HL-60/S4 treated with phorbol 12-myristate 13-acetate at 8.2 ng/mL for 4 days and 3 days (cell line): ENCODE results near the gene EPGN.

Experiments used
- in situ Hi-C: fragments of 300-500 bp; cut with MboI; formaldehyde crosslinking; loops from 2 replicates; pipeline ENCODE4 v1.15.0; 2022; ENCODE audit warnings: low sequenced_read_pairs

The EPGN gene

DNA sequence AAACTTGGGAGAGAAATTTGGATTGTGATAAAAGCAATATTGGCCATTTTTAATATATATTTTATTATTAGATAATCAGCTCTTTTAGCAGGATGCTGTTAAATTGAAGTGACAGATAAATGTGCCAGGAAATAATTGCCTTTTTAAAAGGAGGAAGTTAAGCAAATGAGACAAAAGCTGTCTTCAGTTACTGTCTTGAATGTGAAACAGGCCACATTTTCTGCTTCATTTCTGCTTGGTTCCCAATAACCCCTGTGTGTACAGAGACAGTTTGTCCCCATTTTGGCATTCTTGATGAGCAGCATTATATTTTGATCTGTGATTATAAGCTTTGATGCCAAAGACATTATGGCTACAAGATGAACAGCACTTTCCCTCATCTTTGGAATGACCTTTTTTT, 953 bp downstream of the EPGN start:
- in situ Hi-C loops = no loop called here

DNA sequence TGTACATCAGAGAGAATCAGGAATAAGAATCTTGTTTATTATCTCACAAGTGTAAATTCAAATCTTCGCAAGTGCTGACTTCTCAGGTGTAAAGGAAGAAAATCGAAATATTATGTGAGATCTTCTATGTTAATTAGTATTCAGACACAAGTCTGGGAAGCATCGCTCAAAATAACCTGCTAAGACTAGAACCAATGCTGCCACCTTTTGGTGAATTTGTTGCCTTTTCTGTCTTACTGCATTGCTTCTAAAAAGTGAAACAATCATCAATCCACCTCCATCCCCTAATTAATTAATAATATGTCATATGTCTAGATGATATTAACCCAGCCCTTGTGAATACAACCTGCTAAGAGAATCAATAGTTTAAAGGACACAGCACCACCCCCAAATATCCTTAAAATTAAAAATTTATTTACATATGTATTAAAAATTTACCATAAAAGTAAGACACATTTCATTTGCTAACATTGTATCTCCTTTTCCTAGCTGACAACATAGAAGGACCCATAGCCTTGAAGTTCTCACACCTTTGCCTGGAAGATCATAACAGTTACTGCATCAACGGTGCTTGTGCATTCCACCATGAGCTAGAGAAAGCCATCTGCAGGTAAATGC, 3.5 kb downstream of the EPGN start:
- in situ Hi-C loops = loop anchor here (10.0 kb wide), 1 partner anchor 363 kb away; no protein-coding TSS in a partner anchor

- in situ Hi-C loops = loop anchor here (10.0 kb wide), 1 partner anchor 360 kb away; no protein-coding TSS in a partner anchor
Observed at GRCh38 chr4:74314329-74314728, 6.1 kb downstream of the EPGN start.

DNA sequence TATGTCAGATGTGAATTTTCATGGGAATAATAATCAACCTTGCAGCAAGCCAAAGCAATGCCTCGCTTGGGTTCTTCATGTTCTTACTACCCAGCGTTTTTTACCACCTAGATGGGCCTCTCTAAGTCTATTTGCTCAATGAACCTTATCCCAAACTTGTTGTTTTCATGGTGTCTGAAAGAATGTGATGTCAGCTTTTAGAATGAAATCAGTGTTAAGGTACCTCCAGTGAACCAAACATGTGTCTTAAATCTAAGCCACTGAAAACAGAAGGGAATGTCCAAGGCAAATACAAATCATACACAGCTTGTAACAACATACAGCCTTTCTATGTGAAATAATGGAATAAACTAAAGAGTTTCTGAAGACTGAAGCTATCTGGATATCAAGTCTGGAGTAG, 6.7 kb downstream of the EPGN start:
- in situ Hi-C loops = loop anchor here (10.0 kb wide), 1 partner anchor 360 kb away; no protein-coding TSS in a partner anchor

GRCh38 chr4:74315376-74315775, 7.1 kb downstream of the EPGN start:
- in situ Hi-C loops = loop anchor here (10.0 kb wide), 1 partner anchor 359 kb away; no protein-coding TSS in a partner anchor

DNA sequence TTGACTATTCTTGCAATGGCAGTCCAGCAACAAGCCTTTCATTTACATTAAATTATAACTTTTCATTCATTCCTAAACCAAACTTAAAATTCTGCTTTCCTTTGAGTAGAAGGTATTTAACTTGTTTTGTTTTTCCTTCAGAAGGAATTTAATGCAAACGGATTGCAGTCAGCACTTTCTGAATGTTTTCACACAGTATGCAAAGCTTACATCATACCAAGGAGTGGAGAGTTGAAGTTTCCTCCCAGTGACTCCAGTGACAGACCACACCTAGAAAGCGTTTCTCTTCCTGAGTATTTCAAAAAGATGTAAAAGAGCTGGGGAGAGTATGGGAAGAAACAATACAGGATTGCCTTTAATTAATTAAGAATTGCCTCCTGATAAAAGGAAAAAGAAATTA, 8.1 kb downstream of the EPGN start:
- in situ Hi-C loops = loop anchor here (10.0 kb wide), 1 partner anchor 358 kb away; no protein-coding TSS in a partner anchor

DNA sequence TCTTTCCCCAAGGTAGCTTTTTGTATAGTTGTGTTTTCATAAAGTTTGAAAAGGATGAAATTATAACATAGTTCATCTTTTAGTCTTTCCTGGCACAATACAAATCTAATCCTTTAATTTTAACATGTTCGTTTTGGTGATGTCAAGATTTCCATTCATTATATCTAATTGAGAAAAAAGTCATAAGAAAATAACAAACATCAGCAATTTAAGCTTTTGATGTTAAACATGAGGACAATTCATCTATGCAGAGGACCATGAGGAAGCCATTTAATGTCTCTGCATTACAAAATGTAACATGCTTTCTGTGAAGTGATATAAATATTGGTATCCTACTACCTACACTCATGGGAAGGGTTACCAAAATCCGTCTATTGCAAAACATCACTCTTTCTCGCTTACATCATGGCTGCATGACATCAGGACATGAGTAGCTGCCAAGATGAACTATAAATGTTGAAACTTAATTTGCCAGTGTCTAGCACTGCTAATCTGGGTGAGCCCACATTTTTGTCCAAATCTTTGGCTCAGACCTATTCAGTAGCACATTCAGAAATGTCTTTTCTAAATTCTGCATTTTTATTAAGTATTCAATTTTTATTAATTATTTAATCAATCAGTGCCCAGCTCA, 9.5 kb downstream of the EPGN start:
- in situ Hi-C loops = loop anchor here (10.0 kb wide), 1 partner anchor 357 kb away; no protein-coding TSS in a partner anchor

DNA sequence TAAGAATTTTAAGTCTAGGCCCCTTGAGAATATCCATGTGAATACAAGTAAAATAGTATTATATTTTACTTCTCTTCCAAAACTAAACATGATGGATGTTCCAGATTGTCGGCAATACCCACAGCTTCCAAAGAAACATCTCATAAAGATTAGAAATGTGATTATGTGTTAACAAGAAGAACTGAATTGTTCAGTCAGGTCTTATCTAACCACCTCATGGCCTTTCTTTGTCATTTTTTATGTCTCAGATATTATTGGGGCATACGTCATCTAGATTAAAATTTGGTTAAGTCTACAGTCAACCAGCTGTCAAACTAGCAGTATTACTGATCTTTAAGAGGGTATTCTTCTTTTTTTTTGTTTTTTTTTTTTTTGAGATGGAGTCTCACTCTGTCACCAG, 10.0 kb downstream of the EPGN start:
- in situ Hi-C loops = loop anchor here (10.0 kb wide), 1 partner anchor 357 kb away; no protein-coding TSS in a partner anchor

- in situ Hi-C loops = loop anchor here (10.0 kb wide), 1 partner anchor 355 kb away; no protein-coding TSS in a partner anchor
Observed at GRCh38 chr4:74319470-74319869, 11.2 kb downstream of the EPGN start.

DNA sequence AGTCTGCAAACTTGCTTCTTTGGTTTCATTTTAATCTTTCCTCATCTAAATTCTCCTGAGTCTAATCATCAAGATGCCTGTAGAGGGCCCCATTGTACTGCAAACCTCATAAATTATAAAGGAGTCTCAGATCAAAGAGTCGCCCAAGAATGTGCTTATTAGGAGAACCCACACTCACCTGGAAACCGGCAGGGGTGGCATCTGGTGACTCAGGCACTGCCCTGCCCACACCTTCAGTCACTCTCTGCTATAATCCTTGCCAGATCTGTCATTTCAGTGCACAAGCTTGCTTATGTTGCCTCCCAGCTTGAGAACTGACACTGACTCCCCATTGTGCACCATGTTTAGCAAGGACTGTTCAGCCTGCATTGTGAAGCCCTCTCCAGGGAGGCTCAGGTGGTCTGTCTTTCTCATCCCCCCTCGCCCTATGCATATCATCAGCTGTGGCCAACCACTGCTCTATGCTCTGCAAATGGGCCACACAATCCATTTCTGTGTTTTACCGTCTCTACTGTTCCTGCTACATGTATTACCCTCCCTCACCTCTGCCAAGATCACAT, 12.4 kb downstream of the EPGN start:
- in situ Hi-C loops = no loop called here

- in situ Hi-C loops = no loop called here
Observed at GRCh38 chr4:74322301-74322700, 14.0 kb downstream of the EPGN start.

- in situ Hi-C loops = no loop called here
Observed at GRCh38 chr4:74323663-74324062, 15.4 kb downstream of the EPGN start.

DNA sequence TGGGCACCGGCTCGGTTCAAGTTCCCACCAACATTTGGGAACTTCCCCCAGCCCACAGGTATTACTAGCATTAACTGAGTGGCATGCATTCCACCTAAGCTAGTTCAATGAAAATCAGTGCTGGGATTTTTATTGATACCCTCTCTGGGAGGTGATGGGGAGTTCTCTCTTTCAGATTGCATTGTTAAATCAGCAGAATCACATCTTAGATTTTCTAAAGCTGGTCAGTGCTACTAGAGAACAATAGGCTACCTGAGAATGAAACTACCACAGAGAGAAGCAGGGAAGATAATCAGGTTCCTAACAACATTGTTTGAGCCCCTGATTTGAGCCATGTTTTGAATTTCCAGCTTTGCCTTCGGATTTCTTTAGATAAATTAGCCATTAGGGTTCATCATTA, 16.0 kb downstream of the EPGN start:
- in situ Hi-C loops = no loop called here

DNA sequence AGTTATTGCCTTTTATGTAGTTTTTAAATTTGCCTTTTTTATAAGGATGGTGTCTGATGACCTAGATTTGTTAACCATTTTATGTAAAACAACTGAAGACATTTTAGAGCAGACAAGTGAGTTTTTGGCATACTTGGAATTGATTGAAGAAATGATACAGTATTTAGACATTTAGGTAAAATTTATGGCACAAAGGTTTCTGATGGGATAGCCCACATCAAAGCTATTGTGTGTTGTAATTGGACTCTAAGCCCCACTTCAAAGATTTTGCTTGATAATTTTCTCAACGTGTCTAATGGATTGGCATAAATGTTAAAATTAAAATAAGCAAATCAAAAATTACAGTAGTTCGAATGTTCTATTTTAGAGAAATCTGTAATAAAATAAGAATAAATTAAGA, 17.6 kb downstream of the EPGN start:
- in situ Hi-C loops = no loop called here

- in situ Hi-C loops = no loop called here
Observed at GRCh38 chr4:74327762-74328161, 19.5 kb downstream of the EPGN start.

- in situ Hi-C loops = no loop called here
Observed at GRCh38 chr4:74328501-74328900, 20.2 kb downstream of the EPGN start.

DNA sequence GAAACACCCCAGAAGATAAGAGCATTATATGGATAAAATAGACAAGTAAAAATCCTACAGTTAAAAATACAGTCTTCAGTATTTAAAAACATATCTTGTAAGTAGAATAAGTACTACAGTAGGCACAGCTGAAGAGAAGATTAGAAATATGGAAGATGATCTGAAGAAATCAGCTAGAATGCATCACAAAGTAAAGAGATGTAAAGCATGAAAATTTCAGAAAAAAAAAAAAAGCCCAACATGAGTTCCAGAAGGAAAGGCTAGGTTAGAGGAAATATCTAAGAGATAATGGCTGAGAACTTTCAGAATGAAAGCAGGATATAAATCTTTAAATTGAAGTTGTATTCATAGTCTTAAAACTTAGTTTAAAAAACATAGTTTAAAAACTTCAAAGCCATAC, 21.0 kb downstream of the EPGN start:
- in situ Hi-C loops = no loop called here

GRCh38 chr4:74330295-74330750, 22.1 kb downstream of the EPGN start:
- in situ Hi-C loops = no loop called here

DNA sequence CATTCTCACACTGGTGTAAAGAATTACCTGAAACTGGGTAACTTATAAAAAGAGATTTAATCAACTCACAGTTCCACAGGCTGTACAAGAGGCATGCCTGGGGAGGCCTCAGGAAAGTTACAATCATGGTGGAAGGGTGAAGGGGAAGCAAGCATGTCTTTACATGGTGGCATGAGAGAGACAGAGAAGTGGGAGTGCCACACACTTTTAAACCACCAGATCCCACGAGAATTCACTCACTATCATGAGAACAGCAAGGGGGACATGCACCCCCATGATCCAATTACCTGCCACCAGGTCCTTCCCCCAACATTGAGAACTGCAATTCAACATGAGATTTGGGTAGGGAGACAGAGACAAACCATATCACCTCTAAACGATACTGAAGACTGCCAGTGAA, 23.0 kb downstream of the EPGN start:
- in situ Hi-C loops = no loop called here

GRCh38 chr4:74331944-74332343, 23.7 kb downstream of the EPGN start:
- in situ Hi-C loops = no loop called here

GRCh38 chr4:74334636-74335035, 26.4 kb downstream of the EPGN start:
- in situ Hi-C loops = no loop called here
